ENCODE results near the gene SIX2.

DNA sequence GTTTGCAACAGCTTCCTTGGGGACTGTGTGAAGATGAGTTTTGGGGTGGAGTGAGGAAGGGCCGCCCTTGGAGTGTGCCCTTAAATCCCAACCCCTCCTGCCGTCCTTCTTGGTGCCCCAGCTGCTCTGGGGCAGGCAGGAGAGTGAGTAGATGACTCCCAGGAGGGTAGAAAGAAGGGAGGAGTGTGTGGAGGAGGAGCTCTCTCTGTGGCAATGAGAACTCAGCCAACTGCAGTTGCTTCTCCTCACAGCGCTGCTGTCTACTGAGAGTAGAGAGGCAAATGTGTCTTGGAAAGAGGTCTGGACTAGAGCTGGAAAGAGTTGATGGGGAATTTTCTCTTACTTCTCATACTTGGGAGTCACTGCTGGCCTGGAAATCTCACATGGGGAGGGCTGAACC is 21.8 kb upstream of the SIX2 start:
- TF ChIP-seq, protein P1, sequence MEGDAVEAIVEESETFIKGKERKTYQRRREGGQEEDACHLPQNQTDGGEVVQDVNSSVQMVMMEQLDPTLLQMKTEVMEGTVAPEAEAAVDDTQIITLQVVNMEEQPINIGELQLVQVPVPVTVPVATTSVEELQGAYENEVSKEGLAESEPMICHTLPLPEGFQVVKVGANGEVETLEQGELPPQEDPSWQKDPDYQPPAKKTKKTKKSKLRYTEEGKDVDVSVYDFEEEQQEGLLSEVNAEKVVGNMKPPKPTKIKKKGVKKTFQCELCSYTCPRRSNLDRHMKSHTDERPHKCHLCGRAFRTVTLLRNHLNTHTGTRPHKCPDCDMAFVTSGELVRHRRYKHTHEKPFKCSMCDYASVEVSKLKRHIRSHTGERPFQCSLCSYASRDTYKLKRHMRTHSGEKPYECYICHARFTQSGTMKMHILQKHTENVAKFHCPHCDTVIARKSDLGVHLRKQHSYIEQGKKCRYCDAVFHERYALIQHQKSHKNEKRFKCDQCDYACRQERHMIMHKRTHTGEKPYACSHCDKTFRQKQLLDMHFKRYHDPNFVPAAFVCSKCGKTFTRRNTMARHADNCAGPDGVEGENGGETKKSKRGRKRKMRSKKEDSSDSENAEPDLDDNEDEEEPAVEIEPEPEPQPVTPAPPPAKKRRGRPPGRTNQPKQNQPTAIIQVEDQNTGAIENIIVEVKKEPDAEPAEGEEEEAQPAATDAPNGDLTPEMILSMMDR (IDR thresholded peaks at IDR 0.05 in 8 of 11, conservative IDR thresholded peaks at IDR 0.05 in 3 of 11): no peak
- no peak for TF ChIP-seq POLR2AphosphoS5 (IDR thresholded peaks at IDR 0.05)
